Endothelial cell of umbilical vein (primary cell): ENCODE data around the gene FCF1. TPM values are rescaled to one million over a fixed set of nuclear protein-coding genes. Genes with fewer than 3 reads are reported as not detected.

Source experiments
- BruUV-seq: library from RNA; stranded (reverse); fragments of 400-500 nt; replicated peaks from 2 replicates; lab custom pipeline; 2021; lab: Mats Ljungman, UMichigan
- CTCF ChIA-PET: fragments of 300-600, 350-600 bp; sonication (Branson Sonifier 250); formaldehyde crosslinking; loops from one replicate; lab custom pipeline; 2021; ENCODE audit warnings: antibody characterized with exemption, inconsistent platforms; lab: Charles Lee
- POLR2A ChIA-PET: fragments of 300-600, 350-600 bp; sonication (Branson Sonifier 250); formaldehyde crosslinking; loops from one replicate; lab custom pipeline; 2021; ENCODE audit warnings: antibody characterized with exemption, inconsistent platforms; lab: Charles Lee
- DNase-seq: peaks from one replicate; pipeline ENCODE4 v3.0.0-alpha.2; 2011; ENCODE audit warnings: low read depth, low spot score
- FAIRE-seq: peaks from 2 replicates; lab custom pipeline; 2011; peaks lifted over from hg19 to GRCh38; lab: Jason Lieb, UNC
- H2AFZ ChIP-seq: 2 replicates; pipeline ENCODE4 v1.6.0; 2012; ENCODE audit warnings: low read depth, low read length, control low read depth, inconsistent platforms
- H3K27ac ChIP-seq: 2 replicates; pipeline ENCODE4 v1.5.1; 2011; ENCODE audit warnings: low read depth, mild to moderate bottlenecking, control low read depth, low read length, moderate library complexity; ENCODE audit not compliant: insufficient read depth
- H3K27me3 ChIP-seq, 2 experiments: 2 replicates each; pipeline versions ENCODE4 v1.6.0 to v1.6.1; 2011; ENCODE audit warnings: low read length in 2 of 2, mixed read lengths in 1 of 2; ENCODE audit not compliant: control insufficient read depth in 2 of 2, insufficient read depth in 2 of 2
- H3K36me3 ChIP-seq, 2 experiments: 2 replicates in 1 of 2; 3 replicates in 1 of 2; pipeline ENCODE4 v1.5.1; 2011; ENCODE audit warnings: low read length in 2 of 2, mild to moderate bottlenecking in 1 of 2, moderate library complexity in 1 of 2; ENCODE audit not compliant: control insufficient read depth in 2 of 2, insufficient read depth in 2 of 2; ENCODE audit errors: extremely low read depth in 1 of 2
- H3K4me1 ChIP-seq: 3 replicates; pipeline ENCODE4 v1.5.1; 2011; ENCODE audit warnings: mild to moderate bottlenecking, low read length; ENCODE audit not compliant: control insufficient read depth, insufficient read depth; ENCODE audit errors: extremely low read depth
- H3K4me2 ChIP-seq: 2 replicates; pipeline ENCODE4 v1.6.1; 2011; ENCODE audit warnings: low read length, control low read depth, mixed read lengths; ENCODE audit not compliant: insufficient read depth
- H3K4me3 ChIP-seq, 3 experiments: fragments of 200-600 bp in 1 of 3; sonication (generic), shearing (Covaris generic) in 1 of 3; replicated peaks in 1 of 3; 2 replicates each; pipeline ENCODE4 v1.5.1; 2011 to 2016; ENCODE audit warnings: control low read depth in 3 of 3, low read length in 3 of 3, mild to moderate bottlenecking in 2 of 3, inconsistent platforms in 1 of 3, low read depth in 1 of 3, moderate library complexity in 1 of 3; ENCODE audit not compliant: insufficient read depth in 1 of 3
- H3K79me2 ChIP-seq: 2 replicates; pipeline ENCODE4 v1.6.0; 2012; ENCODE audit warnings: low read length, inconsistent platforms; ENCODE audit not compliant: control insufficient read depth, insufficient read depth
- H3K9ac ChIP-seq: replicated peaks from 2 replicates; pipeline ENCODE3; 2011; ENCODE audit warnings: low read length, control low read depth; ENCODE audit not compliant: insufficient read depth; ENCODE audit errors: extremely low read depth
- H3K9me1 ChIP-seq: replicated peaks from 3 replicates; pipeline ENCODE4 v1.6.0; 2011; ENCODE audit warnings: mild to moderate bottlenecking, low read length; ENCODE audit not compliant: control insufficient read depth, insufficient read depth; ENCODE audit errors: extremely low read depth
- H3K9me3 ChIP-seq: replicated peaks from 2 replicates; pipeline ENCODE4 v1.5.1; 2012; ENCODE audit warnings: low read length, inconsistent platforms; ENCODE audit not compliant: control insufficient read depth, insufficient read depth
- H4K20me1 ChIP-seq: replicated peaks from 2 replicates; pipeline ENCODE3; 2011; ENCODE audit warnings: mild to moderate bottlenecking, low read length; ENCODE audit not compliant: control insufficient read depth, insufficient read depth; ENCODE audit errors: extremely low read depth
- CTCF ChIP-seq, 2 donors: IDR thresholded peaks; 1 replicate in 1 of 2; 2 replicates in 1 of 2; pipeline ENCODE4 v1.5.1; 2011; ENCODE audit warnings: low read length in 2 of 2, mild to moderate bottlenecking in 2 of 2, moderate library complexity in 2 of 2, control low read depth in 1 of 2, inconsistent platforms in 1 of 2, low read depth in 1 of 2; ENCODE audit not compliant: insufficient read depth in 1 of 2; ENCODE audit errors: extremely low read depth in 1 of 2
- EZH2 ChIP-seq: IDR thresholded peaks from 2 replicates; pipeline ENCODE4 v1.6.1; 2012; ENCODE audit warnings: borderline replicate concordance, low read depth, mild to moderate bottlenecking, moderate library complexity, low read length, inconsistent platforms; ENCODE audit not compliant: severe bottlenecking
- FOS ChIP-seq: IDR thresholded peaks from 2 replicates; pipeline ENCODE4 v1.6.1; 2011; ENCODE audit warnings: mild to moderate bottlenecking, low read length, moderate library complexity, borderline replicate concordance; ENCODE audit not compliant: insufficient read depth
- GATA2 ChIP-seq: IDR thresholded peaks from 2 replicates; pipeline ENCODE4 v1.7.0; 2011; ENCODE audit warnings: low read depth, mild to moderate bottlenecking, moderate library complexity, mixed read lengths, low read length; ENCODE audit not compliant: insufficient read length, insufficient read depth
- JUN ChIP-seq: IDR thresholded peaks from 2 replicates; pipeline ENCODE4 v1.6.1; 2011; ENCODE audit warnings: borderline replicate concordance, low read depth; ENCODE audit not compliant: insufficient read length, insufficient read depth
- MAX ChIP-seq: IDR thresholded peaks from 2 replicates; pipeline ENCODE4 v1.6.1; 2011; ENCODE audit not compliant: insufficient read depth, insufficient read length
- MYC ChIP-seq: IDR thresholded peaks from one replicate; pipeline ENCODE4 v1.6.1; 2011; ENCODE audit warnings: mild to moderate bottlenecking, low read depth, low read length
- POLR2A ChIP-seq: IDR thresholded peaks from 2 replicates; pipeline ENCODE4 v1.6.1; 2012; ENCODE audit warnings: low read depth, mild to moderate bottlenecking, control low read depth, low read length
- POLR2AphosphoS5 ChIP-seq: IDR thresholded peaks from 2 replicates; pipeline ENCODE4 v1.6.1; 2012; ENCODE audit warnings: low read depth, mild to moderate bottlenecking, control low read depth, low read length, moderate library complexity; ENCODE audit not compliant: insufficient read depth
- dilution Hi-C: fragments of 300-500 bp; cut with MboI; formaldehyde crosslinking; loops from one replicate; pipeline ENCODE4 v1.15.0; 2019; ENCODE audit warnings: low sequenced_read_pairs; ENCODE audit not compliant: extremely low pct_ligation_motif_present
- intact Hi-C: fragments of 100-400 bp; cut with micrococcal nuclease; formaldehyde crosslinking; loops from one replicate; pipeline ENCODE4 v1.10.0; 2022
- polyA plus RNA-seq, 4 experiments: library from polyadenylated mRNA; depleted of rRNA in 3 of 4; stranded (reverse) in 3 of 4; unstranded in 1 of 4; fragments of >200 nt; gene quantifications; 2 replicates each; pipeline versions ENCODE4 v1.2.1 to v1.2.3, GENCODE V29; 2011 to 2012; ENCODE audit warnings: missing spikeins in 1 of 4
- total RNA-seq: library from RNA; stranded (reverse); gene quantifications from 2 replicates; pipeline ENCODE4 v1.2.3, GENCODE V29; 2021

The FCF1 gene
- total and polyA plus RNA-seq, 2 donors (not counting 3 experiments of a cell fraction or from before 2014, with no cell fraction given), result 26.2 to 58.2 TPM

- Histone ChIP-seq H3K36me3 (peaks cover 3 to 4% of the 10 kb centered on the region in 2 experiments), H3K4me2 (no peak overlapping the region), H3K9me3 (no peaks in the 10 kb centered on the region), H4K20me1 (no peaks in the 10 kb centered on the region), H3K4me3 (no peak overlapping the region), H3K9ac (no peak overlapping the region), H3K79me2 (peaks cover 81% of the 10 kb centered on the region), H3K27me3 (no peaks in the 10 kb centered on the region), H2AFZ (no peak overlapping the region), H3K27ac (no peak overlapping the region), H3K9me1 (no peaks in the 10 kb centered on the region), H3K4me1 (no peaks in the 10 kb centered on the region)
- TF ChIP-seq CTCF (IDR thresholded peaks at IDR 0.05; ENCODE audit: extremely low read depth in 1 of 2, insufficient read depth in 1 of 2, low read depth in 1 of 2, low read length in 2 of 2) (no peak), FOS (no peak), JUN (no peak), MAX (no peak), MYC (no peak), GATA2 (no peak), POLR2AphosphoS5 (no peak), EZH2 (no peak), POLR2A (no peak)
- ChIA-PET CTCF (no interaction called here), POLR2A (no interaction called here)
- intact Hi-C loops, result no loop called here
- BruUV-seq, result no TSS peak
- dilution Hi-C loops, result no loop called here
- DNase-seq (no peak), FAIRE-seq (no peak)
Observed at GRCh38 chr14:74697976-74698375, 15.0 kb upstream of the FCF1 start.
